Ovary (tissue), 9 donors: ENCODE measurements around the gene POLE2. TPM values are rescaled to one million over a fixed set of nuclear protein-coding genes. Genes with fewer than 3 reads are reported as not detected.
"Not testable (repeated sequence)": the region's sequence is repeated elsewhere in the genome, so short reads cannot be mapped to it uniquely, and the experiment has no call there.

ENCODE experiments used
- DNase-seq, 5 donors: peaks; one replicate each; pipeline ENCODE4 v3.0.0-alpha.2; 2019 to 2020
- H3K27ac ChIP-seq, 2 donors: fragments of 200-600 bp; one replicate each; pipeline versions ENCODE4 v1.5.1 to v1.8.0; 2019 to 2022
- H3K27me3 ChIP-seq: fragments of 200-600 bp; one replicate; pipeline ENCODE4 v1.8.0; 2022
- H3K36me3 ChIP-seq: fragments of 200-600 bp; sonication (generic); one replicate; pipeline ENCODE4 v1.5.1; 2019
- H3K4me1 ChIP-seq: one replicate; pipeline ENCODE4 v1.8.1; 2013; ENCODE audit warnings: mild to moderate bottlenecking, moderate library complexity; ENCODE audit not compliant: insufficient read depth
- H3K4me3 ChIP-seq: fragments of 200-600 bp; sonication (generic); one replicate; pipeline ENCODE4 v1.5.1; 2017
- H3K9me3 ChIP-seq, 2 donors: fragments of 200-600 bp in 1 of 2; sonication (generic) in 1 of 2; one replicate each; pipeline versions ENCODE4 v1.5.1 to v1.8.1; 2013 to 2019; ENCODE audit warnings: mild to moderate bottlenecking in 1 of 2, moderate library complexity in 1 of 2
- EP300 ChIP-seq: sonication (generic); formaldehyde crosslinking; IDR thresholded peaks from one replicate; pipeline ENCODE4 v1.6.1; 2017; ENCODE audit warnings: antibody characterized with exemption
- POLR2A ChIP-seq: fragments of 450-650 bp; IDR thresholded peaks from one replicate; pipeline ENCODE4 v1.6.1; 2017; ENCODE audit warnings: antibody characterized with exemption, mild to moderate bottlenecking, moderate library complexity
- WGBS, 3 donors: extraction: QIAGEN DNeasy Blood & Tissue Kit in 1 of 3; methylation state at CpG; one replicate each; pipeline versions ENCODE4 v1.1.5 to v1.1.7; 2013 to 2017; 5-methylcytosine and 5-hydroxymethylcytosine counted together
- intact Hi-C, 4 donors: fragments of 100-400 bp; cut with DNase I; formaldehyde crosslinking; loops; one replicate each; pipeline versions ENCODE4 v1.11.0 to v1.15.1; 2022 to 2023
- polyA plus RNA-seq, 2 donors: library from polyadenylated mRNA; stranded (reverse); fragments of 200-250 nt in 1 of 2; fragments of 350-450 nt in 1 of 2; fragmentation: Illumina TruSeq in 1 of 2; extraction: RNeasy Lipid Tissue Mini Kit (QIAGEN cat#74804) in 1 of 2; gene quantifications; one replicate each; pipeline ENCODE4 v1.2.3, GENCODE V29; 2013 to 2014
- total RNA-seq, 7 donors: library from RNA; depleted of rRNA in 2 of 7; stranded (reverse); fragments of >200 nt in 2 of 7; fragmentation: NEBNext Ultra II Directional in 3 of 7; extraction: Animal tissue kit (Norgen Biotek cat#: 25700) in 3 of 7; gene quantifications; one replicate each; pipeline versions ENCODE4 v1.1.0 to v1.2.4, GENCODE V29; 2016 to 2023
- TF ChIP-seq, protein P1 (sequence below), 3 donors: fragments of 450-650 bp in 2 of 3; fragments of 200-600 bp in 1 of 3; IDR thresholded peaks; one replicate each; pipeline versions ENCODE4 v1.5.1 to v1.8.0; 2016 to 2022; ENCODE audit warnings: antibody characterized with exemption in 3 of 3, mild to moderate bottlenecking in 1 of 3
- donor health status: DM: no; HTN: no; CAD: no; lungs with moderate emphysema.
- donor health status: DM: no; HTN: no; CAD: no.
- donor health status: Bipolar disorder and iron deficiency.
- donor health status: DM: yes; HTN: yes; CAD: no.
- donor health status: DM: no; HTN: no; CAD: no.
- donor health status: DM: yes; HTN: yes; CAD: no.

POLE2 gene
- total and polyA plus RNA-seq, 9 donors = 1.6 to 5.0 (median 2.5) TPM

DNA sequence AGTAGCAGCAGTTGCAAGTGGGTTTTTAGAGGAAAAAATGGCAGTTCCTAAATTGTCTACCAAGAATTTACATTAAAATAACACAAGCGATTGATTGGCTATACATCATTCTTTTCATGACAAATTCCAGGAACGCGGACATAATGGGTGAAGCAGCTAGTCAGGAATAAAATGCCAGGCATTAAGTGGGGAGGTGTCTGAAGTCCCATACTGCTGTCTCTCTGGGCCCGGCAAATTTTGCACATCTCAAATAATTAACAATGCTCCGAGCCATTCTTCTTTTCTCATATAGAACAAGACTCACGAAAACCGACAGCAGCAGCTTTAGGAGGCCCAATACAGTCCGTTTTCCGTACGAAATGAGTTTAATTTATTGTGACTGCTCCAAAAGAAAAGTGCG is 68.3 kb downstream of the POLE2 start:
- Histone ChIP-seq H3K36me3 (no peaks in the 10 kb centered on the region), H3K27ac (peak overlapping the region in 1 of 2 donors; percentile 90), H3K9me3 (no peaks in the 10 kb centered on the region), H3K4me3 (peak overlapping the region; percentile 87), H3K4me1 (peaks cover 11% of the 10 kb centered on the region), H3K27me3 (no peaks in the 10 kb centered on the region)
- DNase-seq = no peak
- intact Hi-C loops = no loop called here
- TF ChIP-seq POLR2A (no peak), EP300 (no peak)
- TF ChIP-seq, protein P1, sequence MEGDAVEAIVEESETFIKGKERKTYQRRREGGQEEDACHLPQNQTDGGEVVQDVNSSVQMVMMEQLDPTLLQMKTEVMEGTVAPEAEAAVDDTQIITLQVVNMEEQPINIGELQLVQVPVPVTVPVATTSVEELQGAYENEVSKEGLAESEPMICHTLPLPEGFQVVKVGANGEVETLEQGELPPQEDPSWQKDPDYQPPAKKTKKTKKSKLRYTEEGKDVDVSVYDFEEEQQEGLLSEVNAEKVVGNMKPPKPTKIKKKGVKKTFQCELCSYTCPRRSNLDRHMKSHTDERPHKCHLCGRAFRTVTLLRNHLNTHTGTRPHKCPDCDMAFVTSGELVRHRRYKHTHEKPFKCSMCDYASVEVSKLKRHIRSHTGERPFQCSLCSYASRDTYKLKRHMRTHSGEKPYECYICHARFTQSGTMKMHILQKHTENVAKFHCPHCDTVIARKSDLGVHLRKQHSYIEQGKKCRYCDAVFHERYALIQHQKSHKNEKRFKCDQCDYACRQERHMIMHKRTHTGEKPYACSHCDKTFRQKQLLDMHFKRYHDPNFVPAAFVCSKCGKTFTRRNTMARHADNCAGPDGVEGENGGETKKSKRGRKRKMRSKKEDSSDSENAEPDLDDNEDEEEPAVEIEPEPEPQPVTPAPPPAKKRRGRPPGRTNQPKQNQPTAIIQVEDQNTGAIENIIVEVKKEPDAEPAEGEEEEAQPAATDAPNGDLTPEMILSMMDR (IDR thresholded peaks at IDR 0.05) = no peak
- WGBS, 3 donors = 1% methylated on average over 11 of the region's 11 CpGs

DNA sequence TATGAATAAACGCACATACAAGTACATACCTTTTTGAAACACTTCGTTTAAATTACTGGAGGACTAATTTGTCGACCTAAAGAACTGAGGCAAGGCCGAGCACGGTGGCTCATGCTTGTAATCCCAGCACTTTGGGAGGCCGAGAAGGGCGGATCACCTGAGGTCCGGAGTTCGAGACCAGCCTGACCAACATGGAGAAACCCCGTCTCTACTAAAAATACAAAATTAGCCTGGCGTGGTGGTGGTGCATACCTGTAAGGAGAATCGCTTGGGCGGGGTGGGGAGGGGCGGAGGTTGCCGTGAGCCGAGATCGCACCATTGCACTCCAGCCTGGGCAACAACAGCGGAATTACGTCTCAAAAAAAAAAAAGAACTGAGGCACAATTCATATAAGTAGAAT is 68.7 kb downstream of the POLE2 start:
- DNase-seq, H3K36me3 ChIP-seq, H3K27me3 ChIP-seq, intact Hi-C loops, H3K9me3 ChIP-seq: not testable (repeated sequence)
- H3K27ac ChIP-seq = peak overlapping the region in 1 of 2 donors; percentile 90
- 61 to 71% (median 64%) methylated on average over 19 of the region's 19 CpGs for WGBS, 3 donors
- H3K4me1 ChIP-seq = peaks cover 11% of the 10 kb centered on the region
- peak overlapping the region; percentile 87 for H3K4me3 ChIP-seq

- no peaks in the 10 kb centered on the region for H3K9me3 ChIP-seq
- intact Hi-C loops = no loop called here
- no peaks in the 10 kb centered on the region for H3K27me3 ChIP-seq
- WGBS, 3 donors = 87 to 92% (median 91%) methylated on average over 6 of the region's 6 CpGs
- peaks cover 11% of the 10 kb centered on the region for H3K4me1 ChIP-seq
- H3K4me3 ChIP-seq = no peak overlapping the region
- no peak for DNase-seq
- H3K27ac ChIP-seq = no peak overlapping the region
- no peaks in the 10 kb centered on the region for H3K36me3 ChIP-seq
- TF ChIP-seq EP300 (no peak), POLR2A (no peak)
- TF ChIP-seq, protein P1 (IDR thresholded peaks at IDR 0.05) = no peak
These were observed 70.0 kb downstream of the POLE2 start for GRCh38 chr14:49617852-49618519.

DNA sequence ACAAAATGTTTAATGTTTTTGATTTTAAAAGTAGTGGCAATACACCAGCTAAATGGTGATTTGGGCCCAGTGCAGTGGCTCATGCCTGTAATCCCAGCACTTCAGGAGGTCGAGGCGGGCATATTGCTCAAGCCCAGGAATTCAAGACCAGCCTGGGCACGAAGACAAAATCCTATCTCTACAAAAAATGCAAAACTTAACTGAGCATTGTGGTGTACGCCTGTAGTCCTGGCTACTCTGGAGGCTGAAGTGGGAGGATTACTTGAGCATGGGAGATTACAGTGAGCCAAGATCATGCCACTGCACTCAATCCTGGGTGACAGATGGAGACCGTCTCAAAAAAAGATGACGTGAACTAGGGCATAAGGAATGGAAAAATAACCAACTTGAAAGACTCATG is 72.2 kb downstream of the POLE2 start:
- DNase-seq = no peak
- H3K4me1 ChIP-seq = peaks cover 1% of the 10 kb centered on the region
- no peaks in the 10 kb centered on the region for H3K27me3 ChIP-seq
- TF ChIP-seq POLR2A (no peak), EP300 (no peak)
- no peak overlapping the region for H3K4me3 ChIP-seq
- H3K36me3 ChIP-seq = no peaks in the 10 kb centered on the region
- H3K27ac ChIP-seq = no peak overlapping the region
- intact Hi-C loops = no loop called here
- 59 to 80% (median 71%) methylated on average over 6 of the region's 6 CpGs for WGBS, 3 donors
- H3K9me3 ChIP-seq = no peaks in the 10 kb centered on the region

- Histone ChIP-seq H3K9me3 (no peaks in the 10 kb centered on the region), H3K27me3 (no peaks in the 10 kb centered on the region), H3K4me3 (no peak overlapping the region), H3K36me3 (no peaks in the 10 kb centered on the region), H3K27ac (no peak overlapping the region), H3K4me1 (peaks cover 1% of the 10 kb centered on the region)
- intact Hi-C loops = no loop called here
- WGBS, 3 donors = 93 to 97% (median 97%) methylated on average over 2 of the region's 2 CpGs
- no peak for DNase-seq
- TF ChIP-seq POLR2A (no peak), EP300 (no peak)
- TF ChIP-seq, protein P1 (IDR thresholded peaks at IDR 0.05) = no peak
These were observed 73.8 kb downstream of the POLE2 start for GRCh38 chr14:49614196-49614595.
